Smooth muscle cell of the brain vasculature (primary cell): ENCODE data around the gene CNOT10.
"Not testable (repeated sequence)": the region's sequence is repeated elsewhere in the genome, so short reads cannot be mapped to it uniquely, and the experiment has no call there.

Experiments used
- DNase-seq: peaks from one replicate; pipeline ENCODE4 v3.0.0-alpha.2; 2012; ENCODE audit warnings: low read depth, low spot score

Gene CNOT10

DNA sequence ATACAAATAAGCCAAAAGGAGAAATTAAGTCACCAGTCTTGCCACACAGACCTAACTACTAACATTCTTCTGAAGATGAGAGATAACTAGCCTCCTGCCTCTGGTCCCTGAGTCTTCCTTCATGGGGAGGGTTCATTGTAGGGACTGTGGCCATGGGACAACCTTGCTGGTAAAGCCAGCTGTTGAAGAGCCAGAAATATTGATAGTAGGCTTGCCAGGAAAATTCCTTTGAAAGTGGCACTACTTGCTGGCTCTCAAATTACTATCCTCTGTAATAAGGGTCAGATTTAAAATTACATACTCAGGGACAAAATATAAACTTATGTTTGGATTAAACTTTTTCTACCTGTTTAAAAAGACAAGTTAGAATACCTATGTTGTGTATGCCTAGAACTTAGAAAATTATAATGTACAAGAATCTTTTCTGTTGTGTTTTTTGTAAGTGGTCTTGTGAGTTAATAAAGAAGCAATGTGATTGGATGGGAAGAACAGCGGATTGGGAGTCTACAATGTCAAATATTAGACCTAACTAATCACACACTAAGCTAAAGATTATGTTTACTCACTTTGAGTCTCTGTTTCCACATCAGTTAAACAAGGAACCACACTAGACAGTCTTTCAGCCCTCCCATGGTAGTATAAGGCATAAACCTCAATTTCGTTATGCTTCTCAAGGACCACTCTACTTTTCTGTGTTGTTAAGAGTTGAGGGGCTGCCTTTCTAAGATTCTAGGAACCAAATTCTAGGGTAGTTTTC is 72.8 kb downstream of the CNOT10 start:
- no peak for DNase-seq

DNA sequence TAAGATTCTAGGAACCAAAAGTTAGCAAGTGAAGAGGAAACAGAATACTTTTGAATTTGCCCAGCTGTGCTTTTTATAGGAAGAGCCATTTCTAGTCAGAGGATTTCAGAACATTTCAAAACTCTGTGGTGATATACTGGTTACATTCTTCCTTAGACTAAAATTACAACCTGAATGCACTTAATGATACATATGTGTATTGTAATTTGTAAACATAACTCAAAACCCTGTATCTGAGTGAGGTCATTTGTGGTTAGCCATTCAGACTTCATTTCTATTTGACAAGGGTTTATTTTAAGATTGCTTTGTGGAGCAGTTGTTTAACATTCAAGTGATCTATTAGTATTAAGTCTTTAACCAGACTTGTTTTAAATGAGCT is 73.4 kb downstream of the CNOT10 start:
- no peak for DNase-seq

DNA sequence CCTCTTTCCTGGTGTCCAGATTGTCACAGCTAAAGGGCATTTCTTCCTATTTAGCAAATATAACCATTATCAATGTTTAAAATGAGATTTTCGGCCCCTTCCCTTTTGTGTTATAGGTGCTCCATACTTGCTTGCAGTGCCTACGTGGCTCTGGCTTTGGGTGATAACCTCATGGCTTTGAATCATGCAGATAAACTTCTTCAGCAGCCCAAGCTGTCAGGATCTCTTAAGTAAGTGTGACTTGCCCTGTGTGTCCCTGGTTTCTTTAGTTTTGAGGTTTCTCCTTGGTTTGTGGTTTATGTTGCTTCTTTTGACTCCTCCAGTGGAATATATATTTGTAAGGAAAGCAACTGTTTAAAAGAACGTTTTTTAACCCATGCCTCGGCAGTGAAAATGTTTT is 74.4 kb downstream of the CNOT10 start:
- no peak for DNase-seq

DNA sequence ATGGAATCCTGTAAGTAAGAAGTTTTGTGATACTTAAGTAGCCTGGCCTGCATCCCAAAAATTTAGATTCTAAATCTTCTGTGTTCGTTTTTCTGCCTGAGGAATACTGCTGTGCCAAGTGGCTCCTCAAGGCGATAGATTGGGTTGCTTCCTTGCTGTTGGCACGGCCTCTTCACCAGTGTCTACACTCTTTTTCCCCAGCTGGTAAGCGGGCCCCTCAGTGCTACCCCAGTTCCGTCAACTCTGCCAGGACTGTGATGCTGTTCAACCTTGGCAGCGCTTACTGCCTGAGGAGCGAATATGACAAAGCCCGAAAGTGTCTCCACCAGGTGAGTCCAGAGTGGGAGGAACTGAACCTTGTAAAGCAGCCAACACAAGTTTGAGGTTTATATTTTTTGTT is 79.5 kb downstream of the CNOT10 start:
- no peak for DNase-seq

DNA sequence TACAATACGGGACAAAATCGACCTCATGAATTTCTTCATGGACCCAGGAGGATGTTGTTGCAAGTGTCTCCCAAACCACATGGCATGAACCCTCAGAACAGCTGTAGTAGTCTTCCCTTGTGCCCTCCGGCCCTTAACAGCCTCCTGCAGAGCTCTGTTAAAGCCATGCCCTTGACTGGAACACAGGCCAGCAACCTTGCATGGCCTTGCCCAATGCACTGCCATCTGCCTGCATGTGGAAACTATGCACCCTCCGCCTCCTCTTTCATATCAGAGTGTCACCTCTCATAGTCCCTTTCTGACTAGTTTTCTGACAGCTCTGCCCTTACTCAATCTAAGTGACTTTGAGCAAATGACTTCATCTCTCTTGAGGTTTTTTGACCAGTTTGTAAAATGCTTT is 93.4 kb downstream of the CNOT10 start:
- no peak for DNase-seq

DNA sequence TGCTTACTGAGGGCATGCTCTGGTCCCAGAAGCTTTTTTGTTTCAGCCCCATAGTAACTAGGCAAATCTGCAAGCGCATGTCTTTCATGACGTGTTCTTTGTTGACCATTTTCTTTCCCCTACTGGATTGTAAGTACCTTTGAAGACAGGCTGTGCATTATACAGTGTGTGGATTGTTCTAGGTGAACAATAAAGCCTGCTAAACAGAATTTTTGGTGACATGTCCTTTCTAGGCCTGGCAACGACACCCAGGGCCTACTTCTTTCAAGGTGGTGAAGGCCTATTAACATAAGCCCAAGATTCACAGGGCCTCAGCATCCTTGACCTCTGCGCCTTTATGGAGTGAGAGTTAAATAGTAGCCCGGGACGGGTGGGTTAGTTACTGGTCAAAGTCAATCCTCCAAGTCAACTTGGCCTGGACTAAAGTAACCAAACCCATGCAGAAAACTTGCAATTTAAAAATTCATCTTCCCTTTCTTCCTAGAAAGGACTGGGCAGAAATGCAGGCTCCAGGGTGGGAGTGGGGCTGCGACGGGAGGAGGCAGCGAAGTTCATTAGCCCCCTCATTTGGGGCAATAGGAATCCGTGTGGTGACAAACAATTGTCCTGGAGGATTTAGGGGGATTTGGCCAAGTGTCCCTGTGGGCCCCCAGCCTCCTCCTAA is 95.2 kb downstream of the CNOT10 start:
- no peak for DNase-seq

DNA sequence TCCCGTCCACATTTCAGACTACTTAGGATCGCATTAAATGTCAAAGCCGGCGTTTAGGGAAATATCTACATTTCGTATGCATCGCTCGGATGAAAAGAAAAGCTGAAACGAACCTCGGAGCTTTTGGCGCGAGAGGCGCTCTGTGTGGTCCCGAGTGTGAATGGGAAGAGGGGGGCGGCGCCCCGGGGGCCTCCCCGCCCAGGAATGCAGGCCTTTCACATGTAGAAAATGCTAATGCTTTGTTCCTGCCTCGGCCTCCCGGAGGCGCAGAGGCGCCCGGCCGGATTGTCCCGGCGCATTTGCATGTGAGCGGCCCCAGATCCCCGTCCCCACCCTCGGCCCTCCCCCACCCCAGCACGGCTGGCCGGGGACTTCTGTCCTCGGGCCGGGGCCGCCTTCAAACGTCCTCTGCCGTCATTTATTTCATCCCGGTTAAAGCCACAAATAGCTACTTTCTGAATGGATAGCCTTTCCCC is 95.8 kb downstream of the CNOT10 start:
- peak; percentile 3 for DNase-seq

DNA sequence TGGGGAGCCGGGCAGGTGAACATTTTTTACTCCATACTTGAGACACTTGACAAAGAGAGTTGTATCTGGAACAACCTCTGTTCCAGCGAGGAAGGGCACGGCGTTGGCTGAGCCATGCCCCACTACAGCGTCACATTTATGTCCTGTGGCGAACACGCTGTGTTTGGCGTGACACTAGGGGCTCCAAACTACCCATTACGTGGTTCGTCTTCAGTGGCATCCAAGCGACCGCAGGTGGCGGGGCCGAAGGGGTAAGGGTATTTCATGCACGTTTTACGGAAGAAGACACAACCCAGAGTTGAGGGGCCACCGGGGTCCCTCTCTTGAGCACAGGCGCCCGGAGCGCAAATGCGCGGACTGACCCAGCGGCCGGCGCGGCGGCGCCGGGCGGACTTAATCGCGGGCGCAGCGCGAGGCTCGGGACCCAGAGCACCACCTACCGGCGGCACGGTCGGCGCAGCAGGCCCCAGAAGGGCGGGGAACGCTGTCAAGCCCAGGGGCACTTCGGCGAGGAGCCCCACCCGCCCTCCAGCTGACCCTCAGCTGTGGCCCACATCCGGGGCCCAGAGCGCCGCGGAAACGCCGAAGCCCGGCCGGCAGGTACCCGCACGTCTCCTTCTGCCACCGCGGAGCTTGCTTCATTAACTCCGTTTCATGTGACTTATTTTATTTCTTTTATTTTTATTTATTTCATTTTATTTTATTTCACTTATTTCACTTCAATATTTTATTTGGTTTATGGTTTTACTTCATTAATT is 96.4 kb downstream of the CNOT10 start:
- DNase-seq: peak; percentile 35

DNA sequence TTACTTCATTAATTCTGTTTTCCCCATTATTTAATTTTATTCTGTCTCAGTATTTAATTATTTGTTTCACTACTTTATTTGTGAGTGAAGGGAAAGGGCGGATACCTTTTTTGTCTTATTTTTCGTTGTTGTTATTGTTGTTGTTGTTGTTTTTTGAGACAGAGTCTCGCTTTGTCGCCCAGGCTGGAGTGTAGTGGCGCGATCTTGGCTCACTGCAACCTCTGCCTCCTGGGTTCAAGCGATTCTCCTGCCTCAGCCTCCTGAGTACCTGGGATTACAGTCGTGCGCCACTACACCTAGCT is 96.9 kb downstream of the CNOT10 start:
- DNase-seq: not testable (repeated sequence)

DNA sequence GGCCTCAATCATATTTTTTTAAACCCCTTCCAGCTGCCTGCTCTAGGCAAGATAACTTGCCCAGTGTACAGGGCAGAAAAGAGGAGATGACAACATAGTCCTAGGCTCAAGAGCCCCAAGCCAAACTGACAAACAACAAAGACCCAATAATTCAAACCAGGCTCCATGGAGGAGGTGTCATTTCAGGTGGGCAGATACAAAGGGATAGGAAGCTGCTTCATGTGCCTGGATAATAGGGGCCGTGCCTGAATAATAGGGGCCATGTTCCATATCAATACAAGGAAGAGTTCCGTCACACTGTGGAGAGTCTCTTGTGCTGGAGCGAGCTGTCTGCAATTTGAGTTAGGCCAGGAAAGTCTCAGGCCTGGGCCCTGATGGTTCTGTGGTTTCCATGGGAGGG is 97.4 kb downstream of the CNOT10 start:
- DNase-seq: no peak

DNA sequence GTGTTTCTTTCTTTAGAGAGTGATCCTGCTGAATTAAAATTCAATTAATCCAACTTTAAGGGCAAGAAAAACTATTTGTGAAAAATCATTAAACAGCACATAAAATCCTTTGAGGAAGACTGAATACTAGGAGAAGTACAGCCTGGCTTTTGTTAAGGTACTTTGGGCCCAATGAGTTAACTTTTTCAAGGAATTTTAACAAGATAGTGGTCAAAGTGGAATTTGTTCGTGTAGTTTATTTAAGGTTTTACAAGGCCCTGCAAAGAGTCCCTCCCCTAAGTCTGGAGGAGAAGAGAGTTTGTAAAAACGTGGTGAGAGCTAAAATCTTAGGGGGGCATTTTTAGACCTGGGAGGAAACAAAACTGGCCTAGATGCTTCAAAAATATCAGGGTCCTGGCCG is 106.8 kb downstream of the CNOT10 start:
- no peak for DNase-seq

DNA sequence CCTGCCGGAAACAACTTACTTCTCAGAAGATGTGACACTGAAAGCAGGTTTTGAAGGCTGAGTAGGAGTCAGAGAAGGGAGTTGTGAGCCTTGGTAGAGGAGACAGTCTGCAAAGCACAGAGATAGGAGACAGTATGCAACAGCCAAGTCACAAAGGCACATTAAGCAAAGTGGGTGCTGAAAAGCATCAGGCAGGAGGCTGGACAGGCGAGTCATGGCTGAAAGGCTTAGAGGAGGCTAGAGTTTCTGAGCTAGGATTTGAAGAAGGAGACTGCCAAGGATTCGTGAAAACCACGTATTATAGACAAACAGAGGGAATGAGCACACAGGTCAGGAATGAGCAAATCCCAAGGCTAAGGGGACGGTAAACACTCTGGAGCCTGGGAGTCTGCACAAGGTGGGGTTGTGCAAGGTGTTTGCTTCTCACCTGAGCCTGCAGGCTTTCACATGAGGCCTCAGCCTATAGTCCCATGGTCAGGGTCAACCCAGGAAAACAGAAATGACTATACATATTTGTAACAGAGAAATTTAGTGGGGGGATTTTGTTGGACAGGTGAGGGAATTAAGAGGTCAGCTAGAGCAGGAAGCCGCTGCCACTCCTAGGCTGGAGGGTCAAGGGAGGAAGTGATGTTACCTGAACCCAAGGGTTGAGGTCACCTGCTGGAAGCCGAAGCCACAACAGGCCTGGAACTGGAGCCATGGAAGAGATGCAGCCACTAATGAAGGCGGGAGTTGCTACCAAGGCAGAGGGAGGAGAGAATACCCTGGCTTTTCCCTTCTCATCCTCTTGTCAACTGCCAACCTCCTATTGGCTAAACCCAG is 109.7 kb downstream of the CNOT10 start:
- no peak for DNase-seq

DNA sequence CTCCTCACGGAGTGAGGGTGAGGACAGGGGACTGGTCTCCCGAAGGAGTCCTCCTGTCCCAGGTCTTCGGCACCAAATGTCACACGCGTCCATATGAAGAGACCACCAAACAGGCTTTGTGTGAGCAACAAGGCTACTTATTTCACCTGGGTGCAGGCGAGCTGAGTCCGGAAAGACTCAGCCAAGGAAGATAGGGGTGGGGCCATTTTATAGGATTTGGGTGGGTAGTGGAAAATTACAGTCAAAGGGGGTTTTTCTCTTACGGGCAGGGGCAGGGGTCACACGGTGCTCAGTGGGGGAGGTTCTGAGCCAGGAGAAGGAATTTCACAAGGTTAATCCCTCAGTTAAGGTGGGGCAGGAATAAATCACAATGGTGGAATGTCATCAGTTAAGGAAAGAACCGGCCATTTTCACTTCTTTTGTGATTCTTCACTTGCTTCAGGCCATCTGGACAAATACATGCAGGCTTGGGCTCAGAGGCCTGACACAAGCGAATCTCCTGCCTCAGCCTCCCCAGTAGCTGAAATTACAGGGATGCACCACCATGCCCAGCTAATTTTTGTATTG is 111.5 kb downstream of the CNOT10 start:
- DNase-seq: not testable (repeated sequence)

DNA sequence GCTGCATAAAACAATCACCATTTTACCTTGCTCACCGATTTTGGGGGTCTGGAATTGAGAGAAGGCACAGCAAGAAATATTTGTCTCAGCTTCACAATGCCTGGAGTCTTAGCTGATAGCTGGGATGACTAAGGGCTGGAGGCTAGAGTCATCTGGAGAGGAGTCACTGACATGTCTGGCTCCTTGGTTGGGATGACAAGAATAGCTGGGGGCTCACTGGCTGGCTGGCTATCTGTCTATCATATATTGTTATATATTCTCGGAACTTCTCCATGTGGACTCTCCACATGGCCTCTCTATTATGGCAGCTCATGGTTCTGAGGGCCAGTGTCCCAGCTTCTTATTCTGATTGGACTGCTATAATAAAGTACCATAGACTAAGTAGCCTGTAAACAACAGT is 112.8 kb downstream of the CNOT10 start:
- no peak for DNase-seq

DNA sequence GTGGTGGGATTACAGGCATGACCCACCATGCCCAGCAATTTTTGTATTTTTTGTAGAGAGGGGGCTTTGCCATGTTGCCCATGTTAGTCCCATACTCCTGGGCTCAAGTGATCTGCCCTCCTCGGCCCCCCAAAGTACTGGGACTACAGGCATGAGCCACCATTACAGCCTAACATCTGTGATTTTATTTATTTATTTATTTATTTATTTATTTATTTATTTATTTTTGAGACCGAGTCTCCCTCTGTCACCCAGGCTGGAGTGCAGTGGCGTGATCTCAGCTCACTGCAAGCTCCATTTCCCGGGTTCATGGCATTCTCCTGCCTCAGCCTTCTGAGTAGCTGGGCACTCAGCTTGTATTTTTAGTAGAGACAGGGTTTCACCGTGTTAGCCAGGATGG is 116.5 kb downstream of the CNOT10 start:
- not testable (repeated sequence) for DNase-seq

DNA sequence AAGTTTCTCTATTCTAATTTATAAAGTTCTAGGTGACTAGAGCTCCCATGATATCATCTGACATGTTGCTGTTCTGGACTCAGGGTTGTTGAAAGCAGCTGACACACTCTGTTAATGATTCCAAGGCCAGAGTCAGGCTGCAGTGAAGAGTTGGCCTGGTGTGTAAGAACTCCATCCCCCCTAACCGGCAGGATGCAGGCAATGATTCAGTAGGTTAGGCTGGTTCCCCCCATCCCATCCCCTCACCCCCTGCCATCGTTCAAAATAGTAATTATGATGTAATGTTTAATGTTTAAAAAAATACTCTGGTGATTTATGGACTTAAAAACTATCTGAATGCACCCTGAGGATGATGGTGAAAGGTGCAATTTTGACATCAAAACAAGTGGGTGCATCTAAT is 128.2 kb downstream of the CNOT10 start:
- DNase-seq: no peak

DNA sequence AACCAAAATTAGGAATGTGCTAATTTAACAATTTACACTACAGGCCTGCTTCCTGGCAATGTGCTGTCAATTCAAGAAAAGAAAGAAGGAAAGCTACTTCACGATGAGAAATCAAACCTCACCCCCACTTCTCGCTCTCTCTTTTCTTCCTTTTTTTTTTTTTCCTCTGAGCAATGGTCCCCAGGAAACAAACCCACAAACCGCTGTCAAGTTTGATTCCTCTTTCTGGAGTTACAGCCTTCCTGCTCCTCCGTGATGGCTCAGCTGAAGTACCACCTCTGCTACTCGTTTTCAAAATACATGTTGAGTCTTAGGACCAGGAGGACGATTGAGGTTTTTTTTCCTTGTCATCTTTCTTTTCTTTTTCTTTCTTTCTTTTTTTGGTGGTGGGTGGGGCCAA is 129.4 kb downstream of the CNOT10 start:
- DNase-seq: no peak

DNA sequence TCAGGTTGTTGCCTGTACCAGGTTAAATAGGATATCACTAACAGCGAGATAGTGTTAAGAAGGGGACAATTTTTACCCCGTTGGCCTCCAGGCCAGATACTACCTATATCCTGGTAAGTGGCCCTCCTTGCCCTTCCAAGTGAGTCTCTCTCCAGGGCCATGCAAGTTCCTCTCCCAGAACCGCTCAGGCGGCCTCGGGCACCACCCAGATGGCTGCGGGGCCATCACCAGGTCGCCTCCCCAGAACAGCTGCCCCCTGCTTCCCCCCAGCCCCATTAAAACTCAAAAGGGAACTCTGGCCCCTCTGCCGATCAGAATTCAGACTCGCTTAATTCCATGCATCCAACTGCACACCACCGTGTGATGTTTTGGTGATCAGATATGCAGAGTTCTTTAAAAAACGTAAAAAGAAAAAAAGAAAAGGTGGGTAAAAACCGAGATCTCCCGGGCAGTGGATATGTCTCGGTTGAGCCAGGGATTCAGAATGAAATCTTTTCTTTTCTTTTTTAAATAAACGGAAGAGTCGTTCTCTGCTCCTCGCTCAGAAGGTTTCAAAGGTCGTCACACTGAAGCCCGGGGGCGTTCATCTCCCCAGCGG is 131.0 kb downstream of the CNOT10 start:
- DNase-seq: no peak

DNA sequence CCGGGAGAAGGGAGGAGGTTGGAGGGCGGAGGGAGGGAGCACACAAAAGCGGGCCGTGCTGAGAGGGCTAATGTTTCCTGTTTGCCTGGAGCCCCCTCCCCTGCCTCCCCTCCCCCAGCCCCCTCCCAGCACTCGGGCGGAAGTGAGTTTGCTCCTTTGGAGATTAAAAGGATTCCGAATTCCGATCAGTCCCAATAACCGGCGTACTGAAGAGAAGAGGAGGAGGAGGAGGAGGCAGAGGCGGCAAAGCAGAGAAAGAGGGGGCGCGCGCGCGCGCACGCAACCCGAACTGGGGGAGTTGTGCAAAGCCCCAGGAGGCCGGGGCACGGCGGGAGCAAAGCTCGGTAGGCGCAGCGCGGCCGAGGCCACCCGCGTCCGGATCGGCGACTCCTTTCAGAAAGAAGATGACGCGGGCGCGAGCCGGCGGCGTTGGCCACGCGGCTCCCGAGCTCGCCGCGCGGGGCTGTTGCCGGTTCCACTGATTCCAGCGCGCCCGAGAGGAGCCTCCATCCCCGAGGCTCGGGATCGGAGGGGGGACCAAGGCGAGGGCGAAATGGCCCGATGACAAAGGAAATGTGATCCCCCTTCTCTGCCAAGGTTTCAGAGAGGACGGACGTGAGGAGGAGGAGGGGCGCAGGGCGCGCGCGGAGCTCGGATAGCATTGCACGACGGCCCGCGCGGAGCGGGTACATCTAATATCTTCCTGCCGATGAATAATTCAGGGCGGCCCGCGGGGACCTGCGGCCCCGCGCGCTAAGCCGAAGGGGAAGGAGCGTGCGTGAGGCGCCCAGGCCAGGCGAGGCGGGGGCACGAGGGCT is 131.7 kb downstream of the CNOT10 start:
- DNase-seq: no peak

DNA sequence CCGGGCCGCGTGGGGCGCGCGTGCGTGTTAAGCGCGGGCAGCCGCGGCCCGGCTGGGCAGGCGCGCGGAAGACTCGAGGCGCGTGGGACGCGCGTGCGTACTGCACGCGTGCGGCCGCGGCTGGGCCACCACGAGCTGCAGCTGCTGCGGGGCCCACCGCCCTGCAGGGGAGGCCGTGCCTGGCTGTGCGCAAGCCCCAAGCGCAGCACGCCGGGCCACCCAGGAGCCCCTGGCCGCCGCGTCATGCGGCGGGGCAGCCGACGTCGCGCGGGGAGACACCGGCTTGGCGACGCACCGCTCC is 132.2 kb downstream of the CNOT10 start:
- DNase-seq: no peak
